Activated CD4-positive, alpha-beta T cell treated with anti-CD3 and anti-CD28 coated beads for 48 hours (primary cell): Measurements from ENCODE around the gene AMBRA1.

ENCODE experiments used
- DNase-seq: peaks from one replicate; pipeline ENCODE4 v3.0.0-alpha.2; 2020

Gene AMBRA1, protein sequence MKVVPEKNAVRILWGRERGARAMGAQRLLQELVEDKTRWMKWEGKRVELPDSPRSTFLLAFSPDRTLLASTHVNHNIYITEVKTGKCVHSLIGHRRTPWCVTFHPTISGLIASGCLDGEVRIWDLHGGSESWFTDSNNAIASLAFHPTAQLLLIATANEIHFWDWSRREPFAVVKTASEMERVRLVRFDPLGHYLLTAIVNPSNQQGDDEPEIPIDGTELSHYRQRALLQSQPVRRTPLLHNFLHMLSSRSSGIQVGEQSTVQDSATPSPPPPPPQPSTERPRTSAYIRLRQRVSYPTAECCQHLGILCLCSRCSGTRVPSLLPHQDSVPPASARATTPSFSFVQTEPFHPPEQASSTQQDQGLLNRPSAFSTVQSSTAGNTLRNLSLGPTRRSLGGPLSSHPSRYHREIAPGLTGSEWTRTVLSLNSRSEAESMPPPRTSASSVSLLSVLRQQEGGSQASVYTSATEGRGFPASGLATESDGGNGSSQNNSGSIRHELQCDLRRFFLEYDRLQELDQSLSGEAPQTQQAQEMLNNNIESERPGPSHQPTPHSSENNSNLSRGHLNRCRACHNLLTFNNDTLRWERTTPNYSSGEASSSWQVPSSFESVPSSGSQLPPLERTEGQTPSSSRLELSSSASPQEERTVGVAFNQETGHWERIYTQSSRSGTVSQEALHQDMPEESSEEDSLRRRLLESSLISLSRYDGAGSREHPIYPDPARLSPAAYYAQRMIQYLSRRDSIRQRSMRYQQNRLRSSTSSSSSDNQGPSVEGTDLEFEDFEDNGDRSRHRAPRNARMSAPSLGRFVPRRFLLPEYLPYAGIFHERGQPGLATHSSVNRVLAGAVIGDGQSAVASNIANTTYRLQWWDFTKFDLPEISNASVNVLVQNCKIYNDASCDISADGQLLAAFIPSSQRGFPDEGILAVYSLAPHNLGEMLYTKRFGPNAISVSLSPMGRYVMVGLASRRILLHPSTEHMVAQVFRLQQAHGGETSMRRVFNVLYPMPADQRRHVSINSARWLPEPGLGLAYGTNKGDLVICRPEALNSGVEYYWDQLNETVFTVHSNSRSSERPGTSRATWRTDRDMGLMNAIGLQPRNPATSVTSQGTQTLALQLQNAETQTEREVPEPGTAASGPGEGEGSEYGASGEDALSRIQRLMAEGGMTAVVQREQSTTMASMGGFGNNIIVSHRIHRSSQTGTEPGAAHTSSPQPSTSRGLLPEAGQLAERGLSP (N-terminal part only)

GRCh38 chr11:46593550-46594373 lies at the start of gene AMBRA1:
Gene AMBRA1 (minus strand): TSS chr11:46594023. CDS start chr11:46548380, 45,643 bp downstream.
- DNase-seq: peak; percentile 91

DNA sequence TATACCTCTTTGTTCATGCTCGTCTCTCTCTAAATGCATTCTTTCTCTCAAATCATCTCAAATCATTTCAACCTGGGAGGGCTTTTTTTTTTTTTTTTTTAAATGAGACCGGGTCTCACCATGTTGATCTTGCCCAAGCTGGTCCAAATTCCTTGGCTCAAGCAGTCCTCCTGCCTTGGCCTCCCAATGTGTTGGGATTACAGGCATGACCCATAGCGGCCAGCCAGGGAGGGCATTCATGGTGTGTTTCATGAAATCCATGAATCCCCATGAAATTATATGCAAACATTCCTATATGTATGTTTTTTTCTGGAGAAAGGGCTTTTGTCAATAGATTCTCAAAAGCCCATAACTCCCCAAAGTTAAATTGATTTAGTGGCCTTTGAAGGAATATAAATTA lies 49.7 kb upstream of the AMBRA1 start:
- no peak for DNase-seq

DNA sequence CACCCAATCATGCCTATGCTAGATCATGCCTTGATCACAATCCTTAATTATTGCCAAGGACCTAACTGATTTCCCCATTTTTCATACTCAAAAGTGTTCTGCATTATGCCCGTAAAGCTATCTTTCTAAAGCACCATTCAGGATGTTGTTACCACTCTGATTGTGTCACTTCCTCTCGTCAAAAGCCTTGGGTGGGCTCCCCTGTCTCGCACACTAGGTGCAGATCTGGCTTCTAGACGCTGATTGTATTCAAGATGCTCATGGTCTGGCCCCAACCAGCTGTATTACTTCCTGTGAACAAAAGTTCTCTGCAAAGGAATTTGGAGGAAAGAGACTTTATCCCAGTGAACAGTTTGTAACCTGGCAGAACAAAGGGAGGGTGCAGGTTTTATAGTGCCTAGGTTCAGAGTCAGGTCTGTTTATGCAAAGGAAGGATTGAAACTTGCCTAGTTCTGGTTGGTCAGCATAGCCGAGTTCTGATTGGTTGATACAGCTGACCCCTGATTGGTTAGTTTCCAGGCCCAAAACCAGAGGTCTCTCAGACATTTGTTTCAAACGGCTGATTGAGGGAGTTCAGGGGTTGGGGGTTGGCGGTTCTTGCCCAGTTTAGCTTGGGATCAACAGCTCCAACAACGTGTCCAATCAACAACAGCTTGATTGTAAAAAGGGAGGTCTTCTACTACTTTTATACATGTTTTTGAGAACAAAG lies 49.0 kb upstream of the AMBRA1 start:
- DNase-seq: no peak

DNA sequence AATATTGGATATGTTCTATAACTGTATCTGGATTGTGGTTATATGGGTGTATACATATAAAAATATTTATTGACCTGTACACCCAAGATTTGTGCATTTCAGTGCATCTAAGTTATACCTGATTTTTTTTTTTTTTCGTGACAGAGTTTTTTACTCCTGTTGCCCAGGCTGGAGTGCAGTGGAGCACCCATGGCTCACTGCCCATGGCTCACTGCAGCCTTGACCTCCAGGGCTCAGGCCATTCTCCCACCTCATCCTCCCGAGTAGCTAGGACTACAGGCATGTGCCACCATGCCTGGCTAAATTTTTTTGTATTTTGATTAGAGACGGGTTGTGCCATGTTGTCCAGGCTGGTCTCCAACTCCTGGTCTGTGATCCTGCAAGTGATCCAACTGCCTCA lies 47.8 kb upstream of the AMBRA1 start:
- no peak for DNase-seq

DNA sequence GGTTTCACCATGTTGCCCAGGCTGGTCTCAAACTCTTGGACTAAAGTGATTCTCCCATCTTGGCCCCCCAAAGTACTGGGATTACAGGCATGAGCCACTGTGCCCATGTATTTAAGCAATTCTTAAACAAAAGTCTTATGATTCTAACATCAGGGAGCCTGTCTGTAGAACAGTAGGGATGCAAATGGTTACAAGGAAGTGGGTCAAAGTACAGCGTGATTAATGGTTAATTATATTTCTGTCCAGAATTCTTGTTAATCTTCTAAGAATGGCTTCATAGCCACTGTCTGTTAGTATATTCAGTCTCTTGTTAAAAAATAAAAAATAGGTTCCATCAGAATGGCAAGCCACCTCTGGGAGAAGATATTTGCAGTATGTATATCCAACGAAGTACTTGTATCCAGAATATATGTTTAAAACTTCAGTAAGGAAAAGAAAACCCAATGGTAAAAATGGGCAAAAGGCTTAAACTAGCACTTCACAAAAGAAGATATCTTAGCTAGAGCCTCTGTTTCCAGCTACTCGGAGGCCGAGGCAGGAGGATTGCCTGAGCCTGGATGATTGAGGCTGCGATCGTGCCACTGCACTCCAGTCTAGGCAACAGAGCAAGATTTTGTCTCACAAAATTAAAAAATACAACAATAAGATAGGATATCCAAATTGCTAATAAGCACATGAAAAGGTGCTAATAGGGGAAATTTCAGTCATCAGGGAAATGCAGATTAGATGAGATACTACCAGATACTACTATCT lies 46.4 kb upstream of the AMBRA1 start:
- DNase-seq: no peak

DNA sequence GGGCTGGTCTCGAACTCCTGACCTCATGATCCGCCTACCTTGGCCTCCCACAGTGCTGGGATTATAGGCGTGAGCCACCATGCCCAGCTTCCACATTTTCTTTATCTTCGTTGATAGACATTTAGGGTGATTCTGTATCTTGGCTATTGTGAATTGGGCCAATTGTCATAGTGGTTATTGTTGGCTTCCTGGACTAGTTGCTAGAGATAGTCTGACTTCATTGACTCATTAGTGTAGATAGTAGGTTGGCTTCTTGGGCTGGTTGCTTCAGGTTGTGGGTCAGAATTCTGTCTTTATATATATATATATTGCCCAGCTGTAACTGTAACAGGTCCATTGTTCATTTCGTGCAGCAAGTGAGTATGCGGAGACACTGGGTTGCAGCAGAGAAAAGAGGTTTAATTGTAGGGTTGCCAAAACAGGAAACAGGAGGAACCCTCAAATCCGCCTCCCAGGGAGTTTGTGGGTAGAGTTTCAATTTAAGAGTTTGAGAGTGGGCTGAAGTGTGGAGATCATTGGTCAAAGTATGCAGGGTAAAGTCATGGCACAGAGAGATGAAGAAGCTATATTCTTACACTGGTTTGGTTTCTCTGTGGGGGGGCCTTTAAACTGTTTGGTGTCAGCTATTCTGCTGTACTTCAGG lies 45.5 kb upstream of the AMBRA1 start:
- DNase-seq: no peak

DNA sequence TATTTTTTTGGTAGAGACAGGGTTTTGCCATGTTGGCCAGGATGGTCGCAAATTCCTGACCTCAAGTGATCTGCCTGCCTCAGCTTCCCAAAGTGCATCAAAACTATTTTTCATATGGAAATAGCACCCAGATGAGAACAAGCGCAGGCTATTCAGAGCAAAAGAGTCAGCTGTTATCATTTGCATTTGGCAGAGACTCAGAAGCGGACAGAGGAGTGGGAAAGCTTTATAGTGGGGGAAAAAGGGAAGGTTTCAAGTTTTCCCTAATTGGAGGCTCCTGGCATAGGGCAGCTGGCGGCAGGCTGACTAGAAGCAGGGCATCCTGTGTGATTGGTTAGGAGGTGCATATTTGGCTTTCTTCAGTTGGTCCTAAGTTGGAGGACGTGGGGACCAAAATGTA lies 43.7 kb upstream of the AMBRA1 start:
- DNase-seq: no peak

GRCh38 chr11:46635557-46636139 lies 41.8 kb upstream of the AMBRA1 start:
- DNase-seq: no peak

GRCh38 chr11:46633291-46634217 lies 39.7 kb upstream of the AMBRA1 start:
- DNase-seq: no peak

GRCh38 chr11:46632502-46632901 lies 38.7 kb upstream of the AMBRA1 start:
- DNase-seq: no peak

- no peak for DNase-seq
These were observed 37.9 kb upstream of the AMBRA1 start for GRCh38 chr11:46631676-46632075.

DNA sequence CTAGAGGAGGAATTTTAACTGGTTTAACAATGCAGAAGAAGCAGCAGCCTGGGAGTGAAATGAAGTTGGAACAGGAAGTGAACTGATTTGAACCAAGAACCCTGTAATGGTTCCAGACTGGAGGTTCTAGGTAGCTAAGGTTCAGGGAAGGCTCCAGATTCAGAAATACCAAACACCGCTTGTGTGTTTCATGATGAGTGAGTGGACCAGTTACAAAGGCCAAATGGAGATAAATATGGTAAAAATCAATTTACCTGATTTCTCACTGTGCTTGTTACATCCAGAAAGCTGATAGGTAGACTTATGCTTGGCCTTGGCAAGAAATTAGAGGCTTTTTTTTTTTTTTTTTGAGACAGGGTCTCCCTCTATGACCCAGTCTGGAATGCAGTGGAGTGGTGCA lies 36.4 kb upstream of the AMBRA1 start:
- DNase-seq: no peak

DNA sequence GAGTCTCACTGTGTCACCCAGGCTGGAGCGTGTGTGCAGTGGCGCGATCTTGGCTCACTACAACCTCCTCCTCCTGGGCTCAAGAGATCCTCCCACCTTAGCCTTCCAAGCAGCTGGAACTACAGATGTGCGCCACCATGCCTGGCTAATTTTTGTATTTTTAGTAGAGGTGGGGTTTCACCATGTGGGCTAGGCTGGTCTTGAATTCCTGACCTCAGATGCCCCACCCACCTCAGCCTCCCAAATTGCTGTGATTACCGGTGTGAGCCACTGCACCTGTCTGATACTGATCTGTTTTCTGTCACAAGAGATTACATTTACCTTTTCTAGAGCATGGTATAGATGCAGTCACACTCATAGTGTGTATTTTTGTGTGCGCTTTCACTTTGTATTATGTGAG lies 35.1 kb upstream of the AMBRA1 start:
- DNase-seq: no peak

DNA sequence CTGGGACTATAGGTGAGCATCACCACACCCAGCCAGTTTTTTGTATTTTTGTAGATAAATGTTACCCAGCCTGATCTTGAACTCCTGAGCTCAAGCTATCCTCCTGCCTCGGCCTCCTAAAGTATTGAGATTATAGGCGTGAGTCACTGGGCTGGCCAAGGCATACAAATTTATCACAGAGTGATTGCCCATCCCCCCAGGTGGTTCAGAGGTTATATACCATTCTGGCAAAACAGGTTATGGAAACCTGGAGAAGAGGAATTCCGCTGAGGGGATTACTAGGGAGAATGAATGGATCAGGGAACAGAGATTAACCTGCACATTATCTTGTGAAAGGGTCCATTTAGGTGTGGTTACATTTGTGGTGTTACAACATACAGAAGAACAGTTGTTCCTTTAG lies 31.6 kb upstream of the AMBRA1 start:
- no peak for DNase-seq

DNA sequence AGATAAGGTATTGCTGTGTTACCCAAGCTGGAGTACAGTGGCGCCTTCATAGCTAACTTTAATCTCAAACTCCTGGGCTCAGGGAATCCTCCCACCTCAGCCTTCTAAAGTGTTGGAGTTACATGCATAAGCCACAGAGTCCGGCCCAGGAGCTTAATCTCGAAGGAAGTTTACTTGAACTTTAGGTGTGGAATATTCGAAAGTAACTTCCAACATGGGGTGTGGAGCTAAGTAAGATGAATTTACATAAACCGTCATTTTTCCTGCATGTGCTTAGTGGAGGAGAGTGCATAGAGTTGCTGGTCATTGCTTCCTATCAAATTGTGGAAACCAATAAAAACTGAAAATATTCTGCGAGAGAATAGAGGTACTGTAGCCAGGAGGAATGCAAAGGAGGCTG lies 25.0 kb upstream of the AMBRA1 start:
- no peak for DNase-seq

DNA sequence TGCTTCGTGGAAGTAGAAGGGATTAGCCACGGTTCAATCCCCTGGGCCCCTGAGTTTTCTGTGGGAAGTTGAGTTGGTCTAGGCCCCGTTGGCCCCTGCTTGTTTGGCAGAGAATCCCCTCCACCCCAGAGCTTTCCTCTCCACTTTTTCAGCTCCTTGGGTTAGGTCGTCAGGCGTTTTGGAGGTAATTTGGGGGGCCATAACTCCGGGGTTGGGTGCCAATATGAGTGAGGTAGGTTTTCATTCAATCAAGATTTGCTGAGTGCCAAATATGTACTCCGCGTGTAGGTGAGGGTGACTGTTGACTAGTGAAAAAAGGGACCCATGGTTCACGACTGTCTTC lies 24.1 kb upstream of the AMBRA1 start:
- no peak for DNase-seq

- peak; percentile 94 for DNase-seq
These were observed 23.5 kb upstream of the AMBRA1 start, which contains the start of the genes ATG13 and HARBI1 for GRCh38 chr11:46617134-46617971. Gene ATG13 (plus strand): TSS chr11:46617553. CDS start chr11:46644292, 26,739 bp downstream. Gene HARBI1 (minus strand): TSS chr11:46617227. CDS start chr11:46616237, 990 bp downstream.
